HEK293 (cell line): ENCODE data around the gene ZFYVE28.
A peak's percentile ranks its signal among the peaks of the same experiment; 100 is the strongest.

Experiments
- CTCF ChIA-PET: fragments of 350-600 bp; formaldehyde crosslinking; extraction: SDS; loops from one replicate; lab custom pipeline; 2021; ENCODE audit warnings: antibody characterized with exemption; lab: Yijun Ruan, JAX
- POLR2A ChIA-PET: fragments of 300-600 bp; formaldehyde crosslinking; extraction: SDS; loops from one replicate; lab custom pipeline; 2020; ENCODE audit warnings: antibody characterized with exemption, inconsistent platforms; lab: Yijun Ruan, JAX
- H3K27ac ChIP-seq: fragments of 200-500 bp; sonication (Bioruptor generic); 2 replicates; pipeline ENCODE4 v1.5.1; 2014; ENCODE audit warnings: low read depth, low read length, control low read depth, inconsistent platforms; ENCODE audit errors: extremely low read depth
- H3K36me3 ChIP-seq, 2 experiments: fragments of 200-500 bp in 1 of 2; sonication (Bioruptor generic) in 1 of 2; 1 replicate in 1 of 2; 2 replicates in 1 of 2; pipeline ENCODE4 v1.5.1; 2014 to 2017; ENCODE audit warnings: inconsistent platforms in 2 of 2, low read length in 2 of 2; ENCODE audit not compliant: control insufficient read depth in 2 of 2, insufficient read depth in 1 of 2
- H3K4me1 ChIP-seq: fragments of 200-500 bp; sonication (Bioruptor generic); 2 replicates; pipeline ENCODE4 v1.5.1; 2014; ENCODE audit warnings: mild to moderate bottlenecking, low read length, inconsistent platforms; ENCODE audit not compliant: control insufficient read depth, insufficient read depth
- H3K4me3 ChIP-seq: 2 replicates; pipeline ENCODE4 v1.5.1; 2011; ENCODE audit warnings: low read depth, mild to moderate bottlenecking, control low read depth, low read length, moderate library complexity
- H3K9me3 ChIP-seq: fragments of 200-500 bp; sonication (Bioruptor generic); 2 replicates; pipeline ENCODE4 v1.5.1; 2014; ENCODE audit warnings: low read depth, low read length, inconsistent platforms; ENCODE audit not compliant: control insufficient read depth, insufficient read depth
- EGR2 ChIP-seq: fragments of 450-650 bp; formaldehyde crosslinking; IDR thresholded peaks from 2 replicates; pipeline ENCODE4 v1.5.1; 2016; ENCODE audit warnings: low read depth, missing biosample characterization, missing genetic modification characterization
- GLI2 ChIP-seq: fragments of 450-650 bp; formaldehyde crosslinking; IDR thresholded peaks from 2 replicates; pipeline ENCODE4; 2017; ENCODE audit warnings: missing biosample characterization, missing genetic modification characterization, low read depth, borderline replicate concordance
- GLI4 ChIP-seq: fragments of 450-650 bp; formaldehyde crosslinking; IDR thresholded peaks from 2 replicates; pipeline ENCODE4 v1.5.1; 2016; ENCODE audit warnings: missing biosample characterization, missing genetic modification characterization
- HIC1 ChIP-seq: fragments of 450-650 bp; formaldehyde crosslinking; IDR thresholded peaks from 2 replicates; pipeline ENCODE4 v1.5.1; 2016; ENCODE audit warnings: missing biosample characterization, missing genetic modification characterization
- RBAK ChIP-seq: fragments of 450-650 bp; formaldehyde crosslinking; IDR thresholded peaks from 2 replicates; pipeline ENCODE4 v1.5.1; 2016; ENCODE audit warnings: missing biosample characterization, missing genetic modification characterization
- YY1 ChIP-seq: fragments of 450-650 bp; formaldehyde crosslinking; IDR thresholded peaks from 2 replicates; pipeline ENCODE4 v1.5.1; 2018; ENCODE audit warnings: missing biosample characterization, missing genetic modification characterization
- ZBTB21 ChIP-seq: fragments of 450-650 bp; formaldehyde crosslinking; IDR thresholded peaks from 2 replicates; pipeline ENCODE4 v1.5.1; 2017; ENCODE audit warnings: missing biosample characterization, missing genetic modification characterization
- ZNF148 ChIP-seq: fragments of 450-650 bp; formaldehyde crosslinking; IDR thresholded peaks from 2 replicates; pipeline ENCODE4 v1.5.0; 2017; ENCODE audit warnings: missing biosample characterization, missing genetic modification characterization, borderline replicate concordance
- ZNF155 ChIP-seq: fragments of 450-650 bp; formaldehyde crosslinking; IDR thresholded peaks from 2 replicates; pipeline ENCODE4 v1.5.1; 2016; ENCODE audit warnings: missing biosample characterization, missing genetic modification characterization
- ZNF19 ChIP-seq: fragments of 450-650 bp; formaldehyde crosslinking; IDR thresholded peaks from 2 replicates; pipeline ENCODE4; 2016; ENCODE audit warnings: missing biosample characterization, missing genetic modification characterization, low read depth
- ZNF23 ChIP-seq: fragments of 450-650 bp; formaldehyde crosslinking; IDR thresholded peaks from 2 replicates; pipeline ENCODE4 v1.5.1; 2016; ENCODE audit warnings: missing biosample characterization, missing genetic modification characterization, borderline replicate concordance
- ZNF248 ChIP-seq: fragments of 450-650 bp; formaldehyde crosslinking; IDR thresholded peaks from 2 replicates; pipeline ENCODE4 v1.5.1; 2017; ENCODE audit warnings: missing biosample characterization, missing genetic modification characterization
- ZNF510 ChIP-seq: fragments of 450-650 bp; formaldehyde crosslinking; IDR thresholded peaks from 2 replicates; pipeline ENCODE4 v1.5.1; 2018; ENCODE audit warnings: mild to moderate bottlenecking, missing genetic modification characterization, missing biosample characterization; ENCODE audit not compliant: insufficient replicate concordance
- ZNF555 ChIP-seq: fragments of 450-650 bp; formaldehyde crosslinking; conservative IDR thresholded peaks from 2 replicates; pipeline ENCODE4 v1.5.1; 2017; ENCODE audit warnings: missing biosample characterization, mild to moderate bottlenecking, missing genetic modification characterization, inconsistent platforms
- ZNF747 ChIP-seq: fragments of 450-650 bp; formaldehyde crosslinking; IDR thresholded peaks from 2 replicates; pipeline ENCODE4 v1.5.1; 2016; ENCODE audit warnings: missing biosample characterization, missing genetic modification characterization
- ZNF830 ChIP-seq: fragments of 450-650 bp; IDR thresholded peaks from 2 replicates; pipeline ENCODE4 v1.5.0; 2018; ENCODE audit warnings: missing biosample characterization, missing genetic modification characterization, low read depth, mild to moderate bottlenecking, moderate library complexity
- ZNF837 ChIP-seq: fragments of 450-650 bp; formaldehyde crosslinking; IDR thresholded peaks from 2 replicates; pipeline ENCODE4 v1.5.1; 2016; ENCODE audit warnings: missing biosample characterization, missing genetic modification characterization
- ZNF843 ChIP-seq: fragments of 450-650 bp; formaldehyde crosslinking; IDR thresholded peaks from 2 replicates; pipeline ENCODE4 v1.5.1; 2016; ENCODE audit warnings: missing biosample characterization, missing genetic modification characterization
- TF ChIP-seq, protein P1 (sequence below): fragments of 450-650 bp; IDR thresholded peaks from 2 replicates; pipeline ENCODE4 v1.5.1; 2018; ENCODE audit warnings: missing biosample characterization, mild to moderate bottlenecking, missing genetic modification characterization
- TF ChIP-seq, protein P2 (sequence below): fragments of 450-650 bp; formaldehyde crosslinking; IDR thresholded peaks from 2 replicates; pipeline ENCODE4 v1.5.1; 2016; ENCODE audit warnings: missing biosample characterization, missing genetic modification characterization, low read depth

The ZFYVE28 gene

GRCh38 chr4:2449511-2450392 is 31.3 kb upstream of the ZFYVE28 start:
- POLR2A ChIA-PET = no interaction called here
- TF ChIP-seq ZNF248 (tag by site-specific recombination) = no peak
- TF ChIP-seq EGR2 = peak; percentile 56
- Histone ChIP-seq H3K4me3 (no peak overlapping the region), H3K4me1 (no peaks in the 10 kb centered on the region), H3K27ac (no peak overlapping the region), H3K9me3 (no peaks in the 10 kb centered on the region), H3K36me3 (no peaks in the 10 kb centered on the region)
- CTCF ChIA-PET = no interaction called here

DNA sequence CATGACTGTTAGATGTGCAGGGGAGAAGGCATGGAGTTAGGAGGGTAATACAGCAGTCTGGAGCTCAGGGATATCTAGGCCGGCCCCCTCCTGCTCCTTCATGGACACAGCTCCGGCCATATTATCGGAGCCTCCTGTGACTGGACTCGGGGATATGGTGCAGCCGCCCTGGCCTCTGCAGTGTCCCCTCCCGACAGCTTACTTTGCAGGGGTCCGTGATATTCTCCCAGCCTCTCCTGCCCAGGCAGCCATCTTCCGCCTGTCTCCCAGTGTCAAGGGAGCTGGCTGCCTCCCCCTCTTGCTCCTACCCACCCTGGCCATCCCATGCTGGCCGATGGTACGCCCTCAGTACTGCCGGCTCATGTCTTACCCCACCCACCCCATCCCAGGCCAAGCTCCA is 30.6 kb upstream of the ZFYVE28 start:
- CTCF ChIA-PET = no interaction called here
- Histone ChIP-seq H3K4me3 (no peak overlapping the region), H3K9me3 (no peaks in the 10 kb centered on the region), H3K4me1 (no peaks in the 10 kb centered on the region), H3K36me3 (no peaks in the 10 kb centered on the region), H3K27ac (no peak overlapping the region)
- TF ChIP-seq, protein P1, sequence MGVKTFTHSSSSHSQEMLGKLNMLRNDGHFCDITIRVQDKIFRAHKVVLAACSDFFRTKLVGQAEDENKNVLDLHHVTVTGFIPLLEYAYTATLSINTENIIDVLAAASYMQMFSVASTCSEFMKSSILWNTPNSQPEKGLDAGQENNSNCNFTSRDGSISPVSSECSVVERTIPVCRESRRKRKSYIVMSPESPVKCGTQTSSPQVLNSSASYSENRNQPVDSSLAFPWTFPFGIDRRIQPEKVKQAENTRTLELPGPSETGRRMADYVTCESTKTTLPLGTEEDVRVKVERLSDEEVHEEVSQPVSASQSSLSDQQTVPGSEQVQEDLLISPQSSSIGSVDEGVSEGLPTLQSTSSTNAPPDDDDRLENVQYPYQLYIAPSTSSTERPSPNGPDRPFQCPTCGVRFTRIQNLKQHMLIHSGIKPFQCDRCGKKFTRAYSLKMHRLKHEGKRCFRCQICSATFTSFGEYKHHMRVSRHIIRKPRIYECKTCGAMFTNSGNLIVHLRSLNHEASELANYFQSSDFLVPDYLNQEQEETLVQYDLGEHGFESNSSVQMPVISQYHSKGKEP = no peak
- TF ChIP-seq ZNF843 (tag by site-specific recombination) (no peak), GLI2 (tag by site-specific recombination) (no peak), GLI4 (no peak), ZNF19 (tag by site-specific recombination) (no peak), ZNF148 (tag by site-specific recombination) (no peak), HIC1 (tag by site-specific recombination) (no peak), ZBTB21 (tag by site-specific recombination) (no peak), ZNF510 (tag by site-specific recombination) (no peak), ZNF555 (tag by site-specific recombination) (no peak), RBAK (tag by site-specific recombination) (no peak), ZNF155 (tag by site-specific recombination) (no peak), ZNF23 (tag by site-specific recombination) (no peak), ZNF837 (no peak), YY1 (tag by site-specific recombination) (no peak), ZNF747 (tag by site-specific recombination) (no peak), ZNF830 (tag by site-specific recombination) (no peak)
- TF ChIP-seq, protein P2, sequence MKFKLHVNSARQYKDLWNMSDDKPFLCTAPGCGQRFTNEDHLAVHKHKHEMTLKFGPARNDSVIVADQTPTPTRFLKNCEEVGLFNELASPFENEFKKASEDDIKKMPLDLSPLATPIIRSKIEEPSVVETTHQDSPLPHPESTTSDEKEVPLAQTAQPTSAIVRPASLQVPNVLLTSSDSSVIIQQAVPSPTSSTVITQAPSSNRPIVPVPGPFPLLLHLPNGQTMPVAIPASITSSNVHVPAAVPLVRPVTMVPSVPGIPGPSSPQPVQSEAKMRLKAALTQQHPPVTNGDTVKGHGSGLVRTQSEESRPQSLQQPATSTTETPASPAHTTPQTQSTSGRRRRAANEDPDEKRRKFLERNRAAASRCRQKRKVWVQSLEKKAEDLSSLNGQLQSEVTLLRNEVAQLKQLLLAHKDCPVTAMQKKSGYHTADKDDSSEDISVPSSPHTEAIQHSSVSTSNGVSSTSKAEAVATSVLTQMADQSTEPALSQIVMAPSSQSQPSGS = no peak
- POLR2A ChIA-PET = no interaction called here
